ENCODE data around the gene WDR45B. TPM values are rescaled to one million over a fixed set of nuclear protein-coding genes. Genes with fewer than 3 reads are reported as not detected.

WDR45B gene
- total and polyA plus RNA-seq, 11 donors = 23.5 to 60.7 (median 40.1) TPM

DNA sequence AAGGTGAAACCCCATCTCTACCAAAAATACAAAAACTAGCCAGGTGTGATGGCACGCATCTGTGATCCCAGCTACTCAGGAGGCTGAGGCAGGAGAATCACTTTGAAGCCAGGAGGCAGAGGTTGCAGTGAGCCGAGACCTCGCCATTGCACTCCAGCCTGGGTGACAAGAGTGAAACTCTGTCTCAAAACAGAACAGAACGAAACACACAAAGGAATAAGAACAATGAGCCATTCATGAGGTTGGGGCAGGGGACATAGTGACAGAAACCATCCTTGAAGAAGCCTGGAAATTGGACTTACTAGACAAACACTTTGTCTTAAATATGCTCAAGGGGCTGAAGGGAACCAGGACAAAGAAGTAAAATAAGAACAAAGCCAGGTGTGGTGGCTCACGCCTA is 39.4 kb downstream of the WDR45B start:
- TF ChIP-seq CTCF (IDR thresholded peaks at IDR 0.05) (no peak), POLR2A (IDR thresholded peaks at IDR 0.05) (no peak)
- no peaks in the 10 kb centered on the region for H3K9me3 ChIP-seq
- H3K27ac ChIP-seq = no peak overlapping the region
- H3K36me3 ChIP-seq = peaks cover 0 to 66% (median 34%) of the 10 kb centered on the region in 9 donors
- 70 to 82% (median 73%) methylated on average over 5 of the region's 5 CpGs for WGBS, 4 donors
- ATAC-seq (no peak), DNase-seq (no peak)
- peaks cover 0 to 20% (median 14%) of the 10 kb centered on the region in 12 donors for H3K4me1 ChIP-seq
- intact Hi-C loops (cut with DNase I) = no loop called here
- H3K27me3 ChIP-seq = no peaks in the 10 kb centered on the region
- no peak overlapping the region for H3K4me3 ChIP-seq

DNA sequence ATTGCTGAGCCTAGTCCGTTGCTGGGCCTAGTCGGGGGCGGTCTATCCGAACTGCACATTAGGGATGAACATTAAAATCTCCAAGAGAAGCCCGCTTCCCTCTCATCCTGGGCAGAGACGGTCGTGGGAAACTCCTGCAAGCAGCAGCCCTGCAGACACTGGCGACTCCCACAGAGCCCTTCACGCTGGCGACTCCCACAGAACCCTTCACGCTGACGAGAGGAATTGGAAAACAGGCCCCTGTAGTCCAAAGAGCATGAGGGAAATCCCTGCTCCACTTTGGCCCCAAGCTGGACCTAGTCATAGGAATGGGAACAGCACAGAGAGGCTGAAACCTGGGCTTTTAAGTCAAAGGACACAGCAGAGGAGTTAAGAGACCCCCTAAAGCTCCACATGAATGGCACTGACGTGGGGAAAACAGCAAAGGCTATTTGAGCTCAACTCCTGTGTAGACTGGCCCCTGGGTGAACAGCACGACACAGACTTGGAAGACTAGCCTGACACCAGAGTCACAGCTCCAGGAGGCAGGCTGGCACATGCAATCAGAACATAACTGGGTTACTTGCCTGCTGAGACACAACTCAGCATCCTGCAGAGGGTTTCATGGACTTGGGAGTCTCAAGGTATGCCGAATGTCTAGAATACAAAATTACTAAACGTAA is 42.2 kb downstream of the WDR45B start:
- Histone ChIP-seq H3K9me3 (no peaks in the 10 kb centered on the region), H3K4me3 (no peak overlapping the region), H3K4me1 (peaks cover 0 to 27% (median 19%) of the 10 kb centered on the region in 12 donors), H3K27me3 (no peaks in the 10 kb centered on the region), H3K27ac (no peak overlapping the region), H3K36me3 (peaks cover 0 to 85% (median 56%) of the 10 kb centered on the region in 9 donors)
- ATAC-seq (no peak), DNase-seq (peak in 1 of 5 donors; percentile 13)
- intact Hi-C loops (cut with DNase I) = no loop called here
- no peak for TF ChIP-seq CTCF (IDR thresholded peaks at IDR 0.05)
- 81 to 86% (median 85%) methylated on average over 15 to 16 of the region's 16 CpGs for WGBS, 4 donors

GRCh38 chr17:82604532-82604931 is 43.7 kb downstream of the WDR45B start:
- H3K36me3 ChIP-seq = peaks cover 0 to 84% (median 57%) of the 10 kb centered on the region in 9 donors
- H3K9me3 ChIP-seq = no peaks in the 10 kb centered on the region
- peak in 1 of 5 donors; percentile 19 for DNase-seq
- peaks cover 3 to 37% (median 25%) of the 10 kb centered on the region in 12 donors for H3K4me1 ChIP-seq
- H3K27ac ChIP-seq = peak overlapping the region in 4 of 12 donors; percentile 17 to 87 (median 42)
- no peak for ATAC-seq
- H3K4me3 ChIP-seq = no peak overlapping the region
- intact Hi-C loops (cut with DNase I) = no loop called here
- no peak for TF ChIP-seq POLR2A (IDR thresholded peaks at IDR 0.05)
- TF ChIP-seq CTCF (IDR thresholded peaks at IDR 0.05) = no peak
- 93 to 98% (median 96%) methylated on average over 7 of the region's 7 CpGs for WGBS, 4 donors
- H3K27me3 ChIP-seq = no peaks in the 10 kb centered on the region

- no peak for TF ChIP-seq CTCF (IDR thresholded peaks at IDR 0.05)
- TF ChIP-seq POLR2A (IDR thresholded peaks at IDR 0.05) = peak in 1 of 2 donors; percentile 20
- Histone ChIP-seq H3K27ac (peak overlapping the region in 9 of 12 donors; percentile 17 to 87 (median 40)), H3K27me3 (no peaks in the 10 kb centered on the region), H3K4me1 (peaks cover 3 to 42% (median 25%) of the 10 kb centered on the region in 12 donors), H3K9me3 (no peaks in the 10 kb centered on the region), H3K4me3 (peak overlapping the region in 6 of 12 donors; percentile 3 to 36 (median 19)), H3K36me3 (peaks cover 0 to 84% (median 55%) of the 10 kb centered on the region in 9 donors)
- ATAC-seq (peak; percentile 45 to 75 (median 64)), DNase-seq (peak; percentile 60 to 79 (median 67))
- intact Hi-C loops (cut with DNase I) = no loop called here
- 41 to 53% (median 46%) methylated on average over 18 of the region's 18 CpGs for WGBS, 4 donors
Observed at GRCh38 chr17:82603981-82604448, 44.2 kb downstream of the WDR45B start.
